Activated CD8-positive, alpha-beta memory T cell treated with anti-CD3 and anti-CD28 coated beads for 48 hours (primary cell): ENCODE measurements around the gene HOXA3.

ENCODE experiments used
- DNase-seq, 3 experiments: peaks; one replicate each; pipeline ENCODE4 v3.0.0-alpha.2; 2020; ENCODE audit warnings: low read depth in 2 of 3, low spot score in 2 of 3

Gene HOXA3

DNA sequence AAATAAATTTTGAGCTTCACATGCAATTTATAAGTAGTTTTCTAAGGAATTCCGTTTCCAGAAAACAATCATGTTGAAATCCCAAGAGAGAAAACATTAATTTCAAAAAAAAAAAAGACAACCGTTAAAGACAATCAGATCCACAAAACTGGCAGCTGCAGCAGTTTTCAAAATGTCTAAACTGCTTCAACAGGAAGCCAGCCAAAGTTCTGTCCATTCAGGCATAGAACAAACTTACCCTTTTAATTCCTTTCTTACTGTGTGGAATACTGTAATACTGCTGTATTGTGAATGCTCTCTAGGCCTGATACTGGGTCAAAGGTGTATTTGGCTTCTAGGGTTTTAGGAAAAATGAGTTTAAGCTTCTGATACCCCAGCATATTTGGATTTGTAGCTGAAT lies 88.2 kb downstream of the HOXA3 start:
- DNase-seq = no peak

DNA sequence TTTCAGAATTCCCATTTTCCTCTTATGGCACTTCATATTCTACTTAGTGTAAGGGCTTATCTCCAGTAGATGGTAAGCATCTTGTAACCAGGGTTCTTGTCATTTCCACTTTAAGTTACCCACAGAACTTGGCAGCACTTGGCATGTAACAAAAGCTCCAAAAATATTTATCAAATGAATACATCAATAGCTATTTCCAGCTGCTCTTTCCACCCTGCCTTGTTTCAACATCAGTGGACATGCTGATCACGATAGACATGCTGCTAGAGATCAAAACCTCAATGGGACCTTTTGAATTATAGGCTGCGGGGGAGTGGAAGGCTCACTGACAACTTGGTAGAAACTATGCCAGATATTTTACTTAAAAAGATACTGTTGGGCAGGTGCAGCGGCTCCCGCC lies 89.4 kb downstream of the HOXA3 start:
- DNase-seq = no peak
